ENCODE measurements around the gene CREB3L2.
"Not testable (repeated sequence)": the region's sequence is repeated elsewhere in the genome, so short reads cannot be mapped to it uniquely, and the experiment has no call there.

Gene CREB3L2

DNA sequence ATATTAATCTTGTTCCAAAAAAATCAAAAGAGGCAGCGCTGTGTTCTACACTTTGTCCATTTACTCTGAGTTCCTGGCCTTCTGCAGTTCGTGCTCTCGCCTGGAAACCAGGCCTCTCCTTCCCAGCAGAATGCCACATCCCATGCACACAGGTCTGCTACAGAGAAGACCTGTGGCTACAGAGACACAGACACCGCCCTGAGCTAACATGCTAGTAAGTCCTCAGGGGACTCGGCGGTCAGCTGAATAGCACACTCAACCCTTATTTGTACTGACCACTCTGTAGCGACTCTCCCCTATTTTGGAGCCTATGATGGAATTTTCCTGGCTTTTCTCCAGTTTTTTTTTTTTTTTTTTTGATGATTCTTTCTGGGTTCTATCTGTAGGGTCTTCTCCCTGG is 12.8 kb downstream of the CREB3L2 start:
- no peak for DNase-seq (ENCODE audit: low read depth in 1 of 2, low spot score in 1 of 2)

DNA sequence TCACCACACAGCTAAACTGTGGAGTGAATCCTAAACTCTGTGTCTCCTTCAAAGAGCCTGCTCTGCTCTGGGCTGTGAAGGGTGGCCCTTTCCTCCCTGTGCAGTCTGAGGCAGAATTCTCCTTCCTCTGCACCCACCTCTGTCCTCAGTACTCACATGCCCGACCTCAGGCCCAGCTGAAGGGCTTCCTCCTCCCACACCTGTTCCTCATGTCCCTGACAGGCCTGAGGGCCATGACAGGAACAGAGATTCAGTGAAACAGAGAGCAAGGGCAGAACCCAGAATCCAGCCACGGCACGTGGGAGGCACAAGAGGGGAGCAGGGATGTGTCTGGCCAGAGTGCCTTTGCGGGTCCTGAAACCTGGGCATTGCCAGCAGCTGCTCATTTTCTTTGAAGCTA is 13.9 kb downstream of the CREB3L2 start:
- no peak for DNase-seq (ENCODE audit: low read depth in 1 of 2, low spot score in 1 of 2)

GRCh38 chr7:137987563-137987962 is 14.3 kb downstream of the CREB3L2 start:
- DNase-seq (ENCODE audit: low read depth in 1 of 2, low spot score in 1 of 2), result no peak

DNA sequence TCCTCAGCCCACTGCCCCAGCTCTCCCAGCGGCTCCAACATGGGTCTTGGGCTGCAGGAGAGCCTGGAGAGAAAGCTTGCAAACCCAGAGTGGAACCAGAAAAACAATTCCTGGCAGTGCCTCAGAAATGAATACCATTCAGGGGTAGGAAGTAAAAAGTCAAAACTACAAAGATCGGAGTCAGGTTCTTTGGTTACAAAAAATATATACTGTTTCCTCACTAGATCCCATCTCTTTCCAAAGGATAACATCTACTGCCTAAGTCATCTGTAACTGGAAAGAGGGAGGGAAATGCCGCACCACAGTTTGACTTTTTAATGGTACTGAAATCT is 14.9 kb downstream of the CREB3L2 start:
- DNase-seq (ENCODE audit: low read depth in 1 of 2, low spot score in 1 of 2), result no peak

- no peak for DNase-seq (ENCODE audit: low read depth in 1 of 2, low spot score in 1 of 2)
These were observed 15.5 kb downstream of the CREB3L2 start for GRCh38 chr7:137986252-137987017.

GRCh38 chr7:137985897-137986251 is 16.0 kb downstream of the CREB3L2 start:
- no peak for DNase-seq (ENCODE audit: low read depth in 1 of 2, low spot score in 1 of 2)

DNA sequence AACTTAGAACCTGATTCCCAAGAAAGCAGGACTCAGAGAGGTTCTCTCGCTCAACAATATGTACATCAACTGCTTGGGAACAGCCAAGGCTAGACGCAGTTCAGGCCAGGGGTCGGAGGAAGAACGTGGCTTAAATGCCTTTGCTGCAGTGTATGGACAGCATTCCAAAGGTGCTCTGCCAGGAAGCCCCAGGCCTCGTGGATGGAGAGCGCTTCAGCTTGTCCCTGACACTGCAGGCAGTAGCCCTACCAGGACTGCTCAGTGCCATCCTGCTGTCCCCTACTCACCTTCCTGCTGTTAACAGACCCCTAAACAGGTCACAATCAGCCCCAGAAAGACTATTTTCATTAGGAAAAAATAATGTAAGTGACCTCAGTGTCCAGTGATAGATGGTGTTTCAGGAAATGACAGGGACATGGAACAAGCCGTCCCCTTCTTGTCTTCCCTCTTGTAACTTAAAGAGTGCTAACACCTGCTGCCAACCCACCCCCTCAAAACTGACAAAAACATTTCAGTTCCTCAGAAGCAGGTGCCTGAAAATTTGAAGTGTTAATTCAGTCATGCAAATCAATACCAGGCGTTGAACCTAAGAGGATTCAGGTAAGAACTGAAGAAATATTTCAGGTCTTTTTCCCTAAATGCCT is 16.5 kb downstream of the CREB3L2 start:
- DNase-seq (ENCODE audit: low read depth in 1 of 2, low spot score in 1 of 2), result no peak

DNA sequence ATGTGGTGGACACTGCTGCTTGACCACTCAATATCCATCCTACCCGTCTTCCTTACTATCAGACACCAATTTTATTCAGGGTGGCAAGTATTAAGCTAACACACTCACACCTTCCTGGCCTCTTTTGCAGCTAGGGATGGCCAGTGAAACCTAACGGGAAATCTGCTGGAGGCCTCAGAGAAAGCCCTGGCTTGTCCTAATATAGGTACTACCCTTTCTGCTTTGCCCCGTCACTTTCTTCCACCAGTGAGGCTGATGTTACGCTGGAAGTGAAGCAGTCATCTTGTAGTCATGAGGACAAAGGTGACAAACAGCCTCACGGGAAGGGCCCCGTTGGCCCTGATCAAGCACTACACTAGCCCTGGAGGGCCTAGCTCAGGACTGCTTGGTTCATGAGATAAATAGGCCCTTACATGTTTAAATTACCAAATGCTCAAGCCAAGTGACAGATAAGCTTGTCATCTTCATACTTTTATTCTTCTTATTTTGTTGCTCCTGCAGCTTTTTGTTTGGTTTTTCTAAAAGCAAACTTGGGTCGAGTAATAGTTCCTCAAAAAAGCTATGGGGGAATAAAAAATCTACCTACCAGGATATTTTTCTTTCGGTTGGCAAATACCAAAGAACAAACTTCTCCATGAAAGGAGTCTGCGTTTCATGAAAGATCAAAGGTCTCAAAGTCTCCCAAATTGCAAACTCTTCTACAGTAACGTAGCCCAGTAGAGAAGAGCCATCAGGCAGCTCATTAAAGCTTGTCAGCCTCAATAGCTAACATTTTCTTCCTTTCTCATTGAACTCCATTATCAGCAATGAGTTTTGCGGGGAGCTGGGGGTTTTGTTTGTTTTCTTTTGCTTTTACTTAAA is 17.5 kb downstream of the CREB3L2 start:
- no peak for DNase-seq (ENCODE audit: low read depth in 1 of 2, low spot score in 1 of 2)

- DNase-seq (ENCODE audit: low read depth in 1 of 2, low spot score in 1 of 2), result no peak
These were observed 18.4 kb downstream of the CREB3L2 start for GRCh38 chr7:137983323-137984008.

DNA sequence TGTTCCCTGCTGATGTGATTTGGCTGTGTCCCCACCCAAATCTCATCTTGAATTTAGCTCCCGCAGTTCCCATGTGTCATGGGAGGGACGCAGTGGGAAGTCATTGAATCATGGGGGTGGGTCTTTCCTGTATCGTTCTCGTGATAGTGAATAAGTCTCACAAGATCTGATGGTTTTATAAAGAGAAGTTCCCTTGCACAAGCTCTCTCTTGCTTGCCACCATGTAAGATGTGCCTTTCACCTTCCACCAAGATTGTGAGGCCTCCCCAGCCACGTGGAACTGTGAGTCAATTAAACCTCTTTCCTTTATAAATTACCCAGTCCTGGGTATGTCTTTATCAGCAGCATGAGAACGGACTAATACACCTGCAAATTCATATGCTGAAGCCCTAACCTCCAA is 19.5 kb downstream of the CREB3L2 start:
- not testable (repeated sequence) for DNase-seq (ENCODE audit: low read depth in 1 of 2, low spot score in 1 of 2)

DNA sequence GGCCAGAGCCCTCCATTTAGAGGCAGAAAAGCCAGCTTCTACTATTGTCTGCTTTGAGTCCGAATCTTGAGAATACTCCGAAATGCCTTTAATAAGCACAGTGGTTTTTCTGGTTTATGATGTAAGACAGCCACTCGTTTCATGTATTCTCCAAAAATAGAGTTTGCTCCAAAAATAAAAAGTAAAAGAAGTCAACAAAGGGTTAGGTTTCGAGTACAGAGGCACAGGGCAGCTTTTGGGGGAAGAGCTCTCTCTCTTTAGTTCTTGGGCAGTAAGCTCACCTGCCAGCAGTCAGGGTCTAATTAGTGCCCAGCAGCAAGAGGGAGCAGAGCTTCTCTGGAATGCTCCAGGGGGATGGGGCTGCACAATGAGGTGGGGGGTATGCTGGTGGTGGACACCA is 20.2 kb downstream of the CREB3L2 start:
- no peak for DNase-seq (ENCODE audit: low read depth in 1 of 2, low spot score in 1 of 2)

- DNase-seq (ENCODE audit: low read depth in 1 of 2, low spot score in 1 of 2), result no peak
These were observed 20.7 kb downstream of the CREB3L2 start for GRCh38 chr7:137981175-137981574.

DNA sequence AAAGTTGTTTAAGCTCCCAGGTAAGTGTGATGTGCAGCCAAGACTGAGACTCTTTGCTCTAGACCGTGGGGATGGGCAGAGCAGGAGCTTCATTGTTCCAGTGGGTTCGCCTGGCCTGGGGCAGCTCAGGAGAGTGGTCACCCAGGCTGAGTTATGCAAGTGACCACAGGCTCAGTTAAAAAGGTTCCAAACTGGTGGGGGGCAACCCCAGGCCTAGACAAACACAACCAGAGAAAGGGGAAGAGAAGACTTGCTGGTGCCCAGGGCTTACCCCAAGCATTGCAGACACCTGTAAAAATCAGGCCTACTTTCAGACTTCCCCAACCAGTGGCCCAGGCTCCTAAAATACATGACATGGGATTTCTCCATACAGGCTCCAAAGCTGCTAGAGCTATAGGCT is 21.6 kb downstream of the CREB3L2 start:
- DNase-seq (ENCODE audit: low read depth in 1 of 2, low spot score in 1 of 2), result no peak

DNA sequence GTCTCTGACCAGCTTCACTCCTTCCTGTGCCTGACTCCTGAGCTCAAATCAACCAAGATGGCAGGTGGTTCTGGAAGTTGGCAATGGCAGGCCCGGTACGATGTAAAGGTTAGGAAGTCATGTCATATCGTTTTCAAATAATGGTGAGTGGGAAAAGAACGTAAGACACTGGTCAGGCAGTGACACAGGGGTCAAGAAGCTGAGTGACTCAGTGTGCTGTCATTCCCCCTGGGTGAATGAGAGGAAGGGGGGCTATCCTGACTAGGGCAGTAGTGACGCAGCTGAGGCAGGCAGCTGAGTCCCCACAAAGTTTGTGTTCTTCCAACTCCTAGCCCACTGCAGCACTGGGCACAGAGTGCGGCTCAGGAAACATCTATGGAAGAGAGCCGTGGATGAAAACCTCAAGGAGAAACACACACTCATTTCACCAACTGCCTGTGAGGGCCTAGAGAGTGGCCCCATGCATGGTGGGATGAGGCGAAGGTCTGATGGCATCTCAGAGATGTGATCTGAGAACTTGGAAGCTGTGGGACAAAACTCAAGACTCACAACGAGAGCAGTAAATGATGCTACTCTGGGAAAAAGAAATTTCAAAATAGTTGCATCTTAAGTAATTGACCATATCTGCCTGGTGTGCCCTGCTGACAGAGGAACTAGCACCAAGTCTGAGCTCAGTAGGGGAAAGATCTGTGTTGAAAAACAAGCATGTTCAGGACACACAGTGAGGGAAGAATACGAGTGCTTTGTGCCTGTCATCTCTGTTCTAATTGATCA is 23.2 kb downstream of the CREB3L2 start:
- DNase-seq (ENCODE audit: low read depth in 1 of 2, low spot score in 1 of 2), result no peak

GRCh38 chr7:137977173-137977572 is 24.7 kb downstream of the CREB3L2 start:
- DNase-seq (ENCODE audit: low read depth in 1 of 2, low spot score in 1 of 2), result no peak

DNA sequence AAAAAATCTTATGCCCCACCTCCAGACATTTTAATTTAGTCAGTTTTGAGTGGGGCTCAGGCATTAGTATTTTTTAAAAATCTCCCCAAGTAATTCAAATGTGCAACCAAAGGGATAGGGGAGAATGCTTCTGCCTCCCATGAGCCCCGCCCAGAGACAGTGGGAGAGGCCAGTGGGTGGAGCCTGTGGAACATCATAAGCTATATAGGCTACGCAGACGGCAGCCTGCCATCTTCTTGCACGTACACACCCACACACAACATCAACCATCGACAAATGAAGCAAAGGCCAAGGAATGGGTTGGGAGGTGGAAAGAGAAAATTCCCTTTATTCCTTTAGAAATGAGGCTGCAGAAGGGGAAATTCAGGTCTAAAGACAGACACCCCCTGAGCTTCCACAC is 25.2 kb downstream of the CREB3L2 start:
- no peak for DNase-seq (ENCODE audit: low read depth in 1 of 2, low spot score in 1 of 2)

DNA sequence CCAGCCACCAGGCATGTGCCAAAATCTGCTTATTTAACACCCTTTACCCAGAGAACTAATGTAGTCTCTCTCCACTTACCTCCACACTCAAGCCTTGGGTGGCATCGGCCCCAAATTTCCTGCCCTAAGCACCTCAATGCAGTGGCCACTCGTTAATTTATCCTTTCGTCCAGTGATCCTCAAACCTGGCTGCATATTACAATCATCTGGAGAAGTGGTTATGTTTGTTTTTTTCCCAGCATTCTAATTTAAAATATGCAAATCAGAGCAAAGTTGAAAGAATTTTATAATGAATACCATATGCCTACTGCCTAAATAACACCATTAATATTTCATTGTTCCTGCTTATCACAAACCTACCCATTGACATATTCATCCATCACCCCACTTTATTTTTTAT is 25.7 kb downstream of the CREB3L2 start:
- DNase-seq (ENCODE audit: low read depth in 1 of 2, low spot score in 1 of 2), result no peak

DNA sequence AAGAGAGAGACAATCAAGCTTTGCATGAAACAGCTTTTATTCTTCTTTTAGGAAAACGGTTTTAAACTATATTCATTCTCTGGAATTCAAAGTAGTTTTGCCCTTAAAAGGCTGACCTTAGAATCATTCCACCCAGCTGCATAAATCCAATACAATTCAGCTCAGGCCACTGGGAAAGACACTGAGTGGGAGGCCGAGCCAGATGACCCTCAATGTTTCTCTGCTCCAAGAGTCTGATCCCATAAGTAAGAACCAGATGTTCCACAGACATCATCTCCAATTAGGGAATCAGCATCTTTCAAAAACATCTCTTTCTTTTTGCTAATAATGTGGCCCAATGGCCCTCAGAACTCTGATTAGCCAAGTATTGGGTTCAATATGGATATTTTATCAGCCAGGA is 26.1 kb downstream of the CREB3L2 start:
- DNase-seq (ENCODE audit: low read depth in 1 of 2, low spot score in 1 of 2), result no peak

DNA sequence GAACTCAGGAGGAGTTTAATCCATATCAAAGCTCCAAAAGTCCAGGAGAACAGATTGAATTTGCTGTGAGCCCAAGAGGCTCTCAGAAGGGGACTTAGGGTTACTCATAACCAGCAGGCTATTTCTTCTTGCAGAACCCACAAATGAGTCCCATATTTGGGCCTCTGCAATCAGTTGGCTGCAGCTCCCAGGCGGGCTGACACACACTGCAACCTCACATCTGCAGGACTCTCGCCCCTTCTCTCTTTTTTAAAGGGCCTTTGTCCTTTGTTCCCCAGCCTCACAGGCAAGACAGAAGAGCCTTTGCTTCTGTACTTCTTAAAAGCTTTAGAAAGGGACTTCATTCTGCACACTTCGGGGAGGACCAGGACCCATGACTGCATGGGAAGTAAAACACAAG is 26.7 kb downstream of the CREB3L2 start:
- DNase-seq (ENCODE audit: low read depth in 1 of 2, low spot score in 1 of 2), result no peak

GRCh38 chr7:137974766-137975165 is 27.1 kb downstream of the CREB3L2 start:
- DNase-seq (ENCODE audit: low read depth in 1 of 2, low spot score in 1 of 2), result no peak

Data from stimulated activated CD4-positive, alpha-beta T cell treated with anti-CD3 and anti-CD28 coated beads, Interleukin-15, amount 100 ng/mL, for 1 hour (primary cell).